Measurements from ENCODE around the gene ACTR3. TPM values are rescaled to one million over a fixed set of nuclear protein-coding genes. Genes with fewer than 3 reads are reported as not detected.

ACTR3 gene
- total RNA-seq, 1 experiment from 2014 or later = 169 TPM

GRCh38 chr2:113898081-113898480 is 8.2 kb downstream of the ACTR3 start:
- Mint-ChIP-seq H3K9me3 (no peaks in the 10 kb centered on the region), H3K27ac (no peak overlapping the region), H3K4me3 (no peak overlapping the region), H3K27me3 (ENCODE audit: low read depth) (no peaks in the 10 kb centered on the region), H3K36me3 (no peaks in the 10 kb centered on the region), H3K4me1 (peaks cover 62% of the 10 kb centered on the region)
- ChIA-PET CTCF (no interaction called here), POLR2A (no interaction called here)
- no peak for ATAC-seq
- DNase-seq (ENCODE audit: low spot score) = no peak
- no peak for TF ChIP-seq ERG (CRISPR knock-in tag; IDR thresholded peaks at IDR 0.05)
- TF ChIP-seq PRRX2 (CRISPR knock-in tag; IDR thresholded peaks at IDR 0.05) = no peak
- no peak for TF ChIP-seq IRF1 (CRISPR knock-in tag; IDR thresholded peaks at IDR 0.05)
- no peak for TF ChIP-seq OVOL2 (CRISPR knock-in tag; IDR thresholded peaks at IDR 0.05; ENCODE audit: borderline replicate concordance)
- no peak for TF ChIP-seq KAT7 (CRISPR knock-in tag; IDR thresholded peaks at IDR 0.05; ENCODE audit: borderline replicate concordance)
- TF ChIP-seq ATF3 (CRISPR knock-in tag; conservative IDR thresholded peaks at IDR 0.05) = no peak
- no peak for TF ChIP-seq GTF2I (CRISPR knock-in tag; conservative IDR thresholded peaks at IDR 0.05)
- TF ChIP-seq FOXP1 (CRISPR knock-in tag; IDR thresholded peaks at IDR 0.05; ENCODE audit: borderline replicate concordance) = no peak
- no peak for TF ChIP-seq GRHL2 (CRISPR knock-in tag; IDR thresholded peaks at IDR 0.05; ENCODE audit: insufficient replicate concordance, severe bottlenecking)
- no peak for TF ChIP-seq RELA (CRISPR knock-in tag; IDR thresholded peaks at IDR 0.05; ENCODE audit: borderline replicate concordance)
- no peak for TF ChIP-seq ZNF281 (CRISPR knock-in tag; IDR thresholded peaks at IDR 0.05)
- no peak for TF ChIP-seq SMAD4 (CRISPR knock-in tag; IDR thresholded peaks at IDR 0.05)
- no peak for TF ChIP-seq SP1 (CRISPR knock-in tag; conservative IDR thresholded peaks at IDR 0.05)
- TF ChIP-seq AFF4 (CRISPR knock-in tag; IDR thresholded peaks at IDR 0.05; ENCODE audit: borderline replicate concordance) = no peak
- TF ChIP-seq ZNF263 (CRISPR knock-in tag; IDR thresholded peaks at IDR 0.05; ENCODE audit: low read depth) = no peak
- no peak for TF ChIP-seq USF2 (CRISPR knock-in tag; IDR thresholded peaks at IDR 0.05)

GRCh38 chr2:113899166-113899565 is 9.3 kb downstream of the ACTR3 start:
- no peaks in the 10 kb centered on the region for H3K9me3 Mint-ChIP-seq
- H3K4me3 Mint-ChIP-seq = no peak overlapping the region
- H3K4me1 Mint-ChIP-seq = peaks cover 61% of the 10 kb centered on the region
- no peaks in the 10 kb centered on the region for H3K36me3 Mint-ChIP-seq
- ATAC-seq (no peak), DNase-seq (ENCODE audit: low spot score) (no peak)
- H3K27me3 Mint-ChIP-seq (ENCODE audit: low read depth) = no peaks in the 10 kb centered on the region
- H3K27ac Mint-ChIP-seq = no peak overlapping the region
- CTCF ChIA-PET = no interaction called here
- POLR2A ChIA-PET = no interaction called here
- TF ChIP-seq FOXP1 (CRISPR knock-in tag; IDR thresholded peaks at IDR 0.05; ENCODE audit: borderline replicate concordance) (no peak), ETV6 (CRISPR knock-in tag; IDR thresholded peaks at IDR 0.05) (no peak), MAX (CRISPR knock-in tag; IDR thresholded peaks at IDR 0.05) (no peak), ZNF317 (CRISPR knock-in tag; IDR thresholded peaks at IDR 0.05; ENCODE audit: borderline replicate concordance, low read depth) (no peak), SMAD3 (CRISPR knock-in tag; IDR thresholded peaks at IDR 0.05; ENCODE audit: borderline replicate concordance) (no peak), ZNF532 (CRISPR knock-in tag; IDR thresholded peaks at IDR 0.05; ENCODE audit: borderline replicate concordance) (no peak)

All from WTC11 (cell line).